NB4 (cell line): Measurements from ENCODE around the gene NOL11.

ENCODE experiments used
- CTCF ChIP-seq: IDR thresholded peaks from one replicate; pipeline ENCODE4 v1.5.1; 2012; ENCODE audit warnings: low read depth, low read length
- MAX ChIP-seq: IDR thresholded peaks from 2 replicates; pipeline ENCODE4 v1.6.1; 2011; ENCODE audit warnings: low read depth, low read length
- MYC ChIP-seq: IDR thresholded peaks from 2 replicates; pipeline ENCODE4 v1.6.1; 2011; ENCODE audit warnings: low read depth, low read length
- POLR2A ChIP-seq: IDR thresholded peaks from 2 replicates; pipeline ENCODE4 v1.6.1; 2011; ENCODE audit warnings: mild to moderate bottlenecking; ENCODE audit not compliant: insufficient read length; ENCODE audit errors: extremely low read depth

DNA sequence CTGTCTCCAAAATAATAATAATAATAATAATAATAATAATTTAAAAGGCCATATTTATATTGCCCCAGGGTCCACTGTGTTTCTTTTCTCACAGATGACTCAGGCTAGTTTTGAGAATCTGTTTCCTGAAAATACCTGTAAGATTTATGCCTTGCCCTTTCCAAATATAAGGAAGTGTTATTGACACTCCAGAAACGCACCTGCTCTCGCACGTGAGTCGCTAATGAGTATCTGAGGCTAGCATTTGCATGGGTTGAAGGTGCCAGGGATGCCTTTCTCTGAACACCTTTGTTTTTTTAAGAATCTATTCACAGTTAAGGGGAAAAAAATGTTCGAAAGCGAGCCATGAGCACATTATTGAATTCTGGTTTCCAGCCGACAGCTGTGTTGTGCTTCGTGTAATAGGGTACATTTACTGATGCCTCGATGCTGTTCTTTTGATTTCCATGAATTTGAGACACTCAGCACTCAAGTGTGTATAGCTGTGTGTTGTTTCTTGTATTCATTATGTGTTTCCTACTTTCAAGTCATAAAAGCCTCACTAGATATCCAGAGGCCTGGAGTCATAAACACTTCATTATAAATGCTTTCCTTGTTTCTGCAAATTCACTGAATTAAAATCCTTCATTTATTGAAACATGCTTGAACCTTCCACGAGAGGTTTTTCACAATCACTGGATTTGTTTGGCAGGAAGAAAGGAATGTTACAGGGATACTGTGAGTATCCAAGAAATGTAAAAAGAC lies 45.0 kb upstream of the NOL11 start:
- TF ChIP-seq CTCF (no peak), POLR2A (no peak), MAX (no peak), MYC (no peak)
